A204.1 (cell line): ENCODE results near the gene WDR64.

Experiments used
- FAIRE-seq: peaks from 2 replicates; lab custom pipeline; 2012; peaks lifted over from hg19 to GRCh38; lab: Jason Lieb, UNC

The WDR64 gene

GRCh38 chr1:241631674-241632073 is 20.4 kb upstream of the WDR64 start:
- FAIRE-seq, result no peak

- no peak for FAIRE-seq
Measured at GRCh38 chr1:241632987-241633386, 19.1 kb upstream of the WDR64 start.

- FAIRE-seq, result no peak
Measured at GRCh38 chr1:241635556-241636152, 16.4 kb upstream of the WDR64 start.

- no peak for FAIRE-seq
Measured at GRCh38 chr1:241636291-241636690, 15.8 kb upstream of the WDR64 start.

- no peak for FAIRE-seq
Measured at GRCh38 chr1:241637046-241637590, 15.0 kb upstream of the WDR64 start.

- FAIRE-seq, result no peak
Measured at GRCh38 chr1:241637604-241638003, 14.5 kb upstream of the WDR64 start.

GRCh38 chr1:241638099-241638682 is 13.9 kb upstream of the WDR64 start:
- FAIRE-seq, result no peak

- no peak for FAIRE-seq
Measured at GRCh38 chr1:241638909-241639622, 13.0 kb upstream of the WDR64 start.

GRCh38 chr1:241639623-241640148 is 12.4 kb upstream of the WDR64 start:
- no peak for FAIRE-seq

GRCh38 chr1:241640149-241640866 is 11.8 kb upstream of the WDR64 start, which contains the start of the genes CHML and OPN3:
CHML (minus strand) TSS chr1:241640369; CDS start chr1:241635766, 4,603 bp downstream.
OPN3 (minus strand) TSS chr1:241640369; CDS start chr1:241640254, 115 bp downstream.
- no peak for FAIRE-seq

GRCh38 chr1:241640867-241641622 is 11.0 kb upstream of the WDR64 start:
- FAIRE-seq, result no peak

GRCh38 chr1:241641773-241642592 is 10.1 kb upstream of the WDR64 start:
- FAIRE-seq, result no peak

GRCh38 chr1:241642593-241642944 is 9.5 kb upstream of the WDR64 start:
- FAIRE-seq, result no peak

GRCh38 chr1:241644259-241644658 is 7.8 kb upstream of the WDR64 start:
- FAIRE-seq, result no peak

GRCh38 chr1:241645199-241645598 is 6.9 kb upstream of the WDR64 start:
- no peak for FAIRE-seq

- FAIRE-seq, result no peak
Measured at GRCh38 chr1:241646201-241646600, 5.9 kb upstream of the WDR64 start.

GRCh38 chr1:241647658-241648057 is 4.4 kb upstream of the WDR64 start:
- FAIRE-seq, result no peak

GRCh38 chr1:241648159-241648558 is 3.9 kb upstream of the WDR64 start:
- FAIRE-seq, result no peak

- FAIRE-seq, result no peak
Measured at GRCh38 chr1:241654019-241654418, 1.9 kb downstream of the WDR64 start.

- FAIRE-seq, result no peak
Measured at GRCh38 chr1:241654641-241655040, 2.6 kb downstream of the WDR64 start.
